Measurements from ENCODE around the gene EXOC3L1. TPM values are rescaled to one million over a fixed set of nuclear protein-coding genes. Genes with fewer than 3 reads are reported as not detected.

Gene EXOC3L1
- total RNA-seq, 1 donor from 2014 or later, result 3.9 TPM

GRCh38 chr16:67184995-67185650, 4.8 kb downstream of the EXOC3L1 start:
- Histone ChIP-seq H3K4me3 (peak overlapping the region; percentile 75), H3K4me1 (peaks cover 33% of the 10 kb centered on the region), H3K27ac (replicated peaks) (peak overlapping the region; percentile 97), H3K36me3 (no peaks in the 10 kb centered on the region), H3K9me3 (replicated peaks) (no peaks in the 10 kb centered on the region), H3K27me3 (ENCODE audit: low read depth) (no peaks in the 10 kb centered on the region)
- peak; percentile 93 for DNase-seq
- intact Hi-C loops (cut with micrococcal nuclease), result no loop called here
- TF ChIP-seq CTCF (IDR thresholded peaks at IDR 0.05; ENCODE audit: borderline replicate concordance), result peak; percentile 92

- intact Hi-C loops (cut with micrococcal nuclease), result no loop called here
These were observed 5.4 kb downstream of the EXOC3L1 start for GRCh38 chr16:67184453-67184994.

GRCh38 chr16:67183627-67184452, 6.1 kb downstream of the EXOC3L1 start, which contains the start of gene MATCAP1:
MATCAP1 (minus strand) TSS chr16:67183963; CDS start chr16:67180610, 3,353 bp downstream.
- DNase-seq, result peak; percentile 93
- TF ChIP-seq CTCF (IDR thresholded peaks at IDR 0.05; ENCODE audit: borderline replicate concordance), result no peak
- H3K27me3 ChIP-seq (ENCODE audit: low read depth), result no peaks in the 10 kb centered on the region
- H3K27ac ChIP-seq (replicated peaks), result peak within 1 kb of the TSS; percentile 97
- intact Hi-C loops (cut with micrococcal nuclease), result no loop called here
- H3K4me3 ChIP-seq, result peak within 1 kb of the TSS; percentile 75
- H3K4me1 ChIP-seq, result peaks cover 36% of the 10 kb centered on the region
- H3K9me3 ChIP-seq (replicated peaks), result no peaks in the 10 kb centered on the region
- no peaks in the 10 kb centered on the region for H3K36me3 ChIP-seq

More at GRCh38 chr16:67184453-67184994, 5.4 kb downstream of the EXOC3L1 start:
- peak overlapping the region; percentile 97 for H3K27ac ChIP-seq (replicated peaks)
- no peaks in the 10 kb centered on the region for H3K27me3 ChIP-seq (ENCODE audit: low read depth)
- H3K4me1 ChIP-seq, result peaks cover 33% of the 10 kb centered on the region
- TF ChIP-seq CTCF (IDR thresholded peaks at IDR 0.05; ENCODE audit: borderline replicate concordance), result no peak
- H3K4me3 ChIP-seq, result peak overlapping the region; percentile 75
- H3K9me3 ChIP-seq (replicated peaks), result no peaks in the 10 kb centered on the region
- H3K36me3 ChIP-seq, result no peaks in the 10 kb centered on the region
- no peak for DNase-seq

GRCh38 chr16:67183284-67183626, 6.7 kb downstream of the EXOC3L1 start:
- intact Hi-C loops (cut with micrococcal nuclease), result no loop called here
- peaks cover 42% of the 10 kb centered on the region for H3K4me1 ChIP-seq

More at GRCh38 chr16:67183284-67183626, 6.7 kb downstream of the EXOC3L1 start:
- DNase-seq, result no peak
- Histone ChIP-seq H3K9me3 (replicated peaks) (no peaks in the 10 kb centered on the region), H3K36me3 (no peaks in the 10 kb centered on the region), H3K4me3 (peak overlapping the region; percentile 75), H3K27me3 (ENCODE audit: low read depth) (no peaks in the 10 kb centered on the region), H3K27ac (replicated peaks) (peak overlapping the region; percentile 97)
- TF ChIP-seq CTCF (IDR thresholded peaks at IDR 0.05; ENCODE audit: borderline replicate concordance), result no peak

Measured in left ventricle myocardium inferior (tissue), 1 donor.